ENCODE data around the gene DRD4. TPM values are rescaled to one million over a fixed set of nuclear protein-coding genes. Genes with fewer than 3 reads are reported as not detected.

DRD4 gene
- total RNA-seq = 1 to 10 TPM in 1 of 2 experiments, under 1 TPM in 1; 0.64 to 1.0 TPM
- not detected for polyA plus RNA-seq

GRCh38 chr11:636511-637332 is at the start of gene DRD4:
Gene DRD4 (plus strand): TSS chr11:637269. CDS start chr11:637305, 36 bp downstream.
- no peaks in the 10 kb centered on the region for H3K36me3 Mint-ChIP-seq
- H3K27me3 ChIP-seq (ENCODE audit: insufficient read depth, low read length) = peaks cover 16% of the 10 kb centered on the region
- peak within 1 kb of the TSS in 1 of 7 donors; percentile 61 for H3K27ac Mint-ChIP-seq
- peaks cover 0 to 22% (median 1%) of the 10 kb centered on the region in 4 donors for H3K4me1 Mint-ChIP-seq
- POLR2A ChIA-PET (ENCODE audit: partially characterized antibody) = no interaction called here
- H3K36me3 ChIP-seq (ENCODE audit: insufficient read depth, low read length) = no peaks in the 10 kb centered on the region
- no peaks in the 10 kb centered on the region for H3K9me3 ChIP-seq (ENCODE audit: control insufficient read depth in 1 of 2, low read length in 2 of 2)
- no peak within 1 kb of the TSS for H3K27ac ChIP-seq (ENCODE audit: low read depth, low read length)
- CTCF ChIA-PET (ENCODE audit: partially characterized antibody) = no interaction called here
- H3K9me3 Mint-ChIP-seq = peaks cover 0 to 2% (median 0%) of the 10 kb centered on the region in 8 donors
- no peak for DNase-seq
- peak within 1 kb of the TSS in 5 of 8 donors; percentile 22 to 53 (median 46) for H3K4me3 Mint-ChIP-seq
- no peak within 1 kb of the TSS for H3K4me3 ChIP-seq (ENCODE audit: low read length in 2 of 2)
- intact Hi-C loops (cut with micrococcal nuclease) = no loop called here
- H3K27me3 Mint-ChIP-seq = peaks cover 11 to 14% of the 10 kb centered on the region in 2 donors
- H3K4me1 ChIP-seq (ENCODE audit: insufficient read depth, low read length) = no peaks in the 10 kb centered on the region

GRCh38 chr11:587546-587945 is 49.5 kb upstream of the DRD4 start:
- Mint-ChIP-seq H3K36me3 (peaks cover 24 to 55% of the 10 kb centered on the region in 2 donors), H3K9me3 (peaks cover 0 to 4% (median 0%) of the 10 kb centered on the region in 8 donors), H3K27ac (peak overlapping the region; percentile 91 to 99 (median 98)), H3K4me3 (peak overlapping the region in 4 of 8 donors; percentile 44 to 76 (median 70)), H3K27me3 (no peaks in the 10 kb centered on the region), H3K4me1 (peaks cover 12 to 25% (median 16%) of the 10 kb centered on the region in 4 donors)
- no peaks in the 10 kb centered on the region for H3K9me3 ChIP-seq (ENCODE audit: control insufficient read depth in 1 of 2, low read length in 2 of 2)
- H3K36me3 ChIP-seq (ENCODE audit: insufficient read depth, low read length) = peaks cover 53% of the 10 kb centered on the region
- DNase-seq = no peak
- CTCF ChIA-PET (ENCODE audit: partially characterized antibody) = interaction anchor here (1.6 kb wide), 1 partner anchor 12 kb away, joined by 4 read pairs; the partner anchor contains the start of gene PHRF1
- POLR2A ChIA-PET (ENCODE audit: partially characterized antibody) = interaction anchor here (0.7 to 2.3 kb wide), 8 partner anchors 10 to 108 kb away, joined by 3 to 18 read pairs (median 5); partner anchors contain the start of genes PHRF1 and TMEM80
- intact Hi-C loops (cut with micrococcal nuclease) = no loop called here
- H3K27me3 ChIP-seq (ENCODE audit: insufficient read depth, low read length) = no peaks in the 10 kb centered on the region
- peak overlapping the region; percentile 41 for H3K27ac ChIP-seq (ENCODE audit: low read depth, low read length)
- H3K4me1 ChIP-seq (ENCODE audit: insufficient read depth, low read length) = peaks cover 21% of the 10 kb centered on the region
- H3K4me3 ChIP-seq (ENCODE audit: low read length in 2 of 2) = no peak overlapping the region

GRCh38 chr11:587978-588380 is 49.1 kb upstream of the DRD4 start:
- intact Hi-C loops (cut with micrococcal nuclease) = loop anchor here (1.0 kb wide), 1 partner anchor 12 kb away; the partner anchor contains the start of gene PHRF1
- Histone ChIP-seq H3K36me3 (ENCODE audit: insufficient read depth, low read length) (peaks cover 57% of the 10 kb centered on the region), H3K9me3 (ENCODE audit: control insufficient read depth in 1 of 2, low read length in 2 of 2) (no peaks in the 10 kb centered on the region), H3K4me1 (ENCODE audit: insufficient read depth, low read length) (peaks cover 21% of the 10 kb centered on the region), H3K27ac (ENCODE audit: low read depth, low read length) (peak overlapping the region; percentile 41), H3K4me3 (ENCODE audit: low read length in 2 of 2) (no peak overlapping the region), H3K27me3 (ENCODE audit: insufficient read depth, low read length) (no peaks in the 10 kb centered on the region)
- peaks cover 26 to 59% of the 10 kb centered on the region in 2 donors for H3K36me3 Mint-ChIP-seq
- H3K27ac Mint-ChIP-seq = peak overlapping the region; percentile 91 to 99 (median 98)
- POLR2A ChIA-PET (ENCODE audit: partially characterized antibody) = interaction anchor here (0.7 to 2.3 kb wide), 8 partner anchors 10 to 108 kb away, joined by 3 to 18 read pairs (median 5); partner anchors contain the start of genes PHRF1 and TMEM80
- H3K4me3 Mint-ChIP-seq = peak overlapping the region in 7 of 8 donors; percentile 59 to 77 (median 70)
- peaks cover 12 to 25% (median 16%) of the 10 kb centered on the region in 4 donors for H3K4me1 Mint-ChIP-seq
- H3K27me3 Mint-ChIP-seq = no peaks in the 10 kb centered on the region
- peaks cover 0 to 4% (median 0%) of the 10 kb centered on the region in 8 donors for H3K9me3 Mint-ChIP-seq
- peak; percentile 61 to 94 (median 71) for DNase-seq
- CTCF ChIA-PET (ENCODE audit: partially characterized antibody) = interaction anchor here (1.6 kb wide), 1 partner anchor 12 kb away, joined by 4 read pairs; the partner anchor contains the start of gene PHRF1

GRCh38 chr11:589798-590197 is 47.3 kb upstream of the DRD4 start:
- H3K27ac ChIP-seq (ENCODE audit: low read depth, low read length) = no peak overlapping the region
- H3K9me3 ChIP-seq (ENCODE audit: control insufficient read depth in 1 of 2, low read length in 2 of 2) = no peaks in the 10 kb centered on the region
- Mint-ChIP-seq H3K9me3 (peaks cover 0 to 4% (median 0%) of the 10 kb centered on the region in 8 donors), H3K27me3 (no peaks in the 10 kb centered on the region), H3K36me3 (peaks cover 32 to 69% of the 10 kb centered on the region in 2 donors), H3K4me3 (no peak overlapping the region), H3K27ac (peak overlapping the region in 4 of 7 donors; percentile 10 to 65 (median 34)), H3K4me1 (peaks cover 12 to 25% (median 17%) of the 10 kb centered on the region in 4 donors)
- ChIA-PET POLR2A (ENCODE audit: partially characterized antibody) (interaction anchor here (1.0 to 1.1 kb wide), 2 partner anchors 15 to 21 kb away, joined by 3 read pairs; no protein-coding TSS in a partner anchor), CTCF (ENCODE audit: partially characterized antibody) (interaction anchor here (1.3 kb wide), 1 partner anchor 35 kb away, joined by 4 read pairs; no protein-coding TSS in a partner anchor)
- no peaks in the 10 kb centered on the region for H3K27me3 ChIP-seq (ENCODE audit: insufficient read depth, low read length)
- intact Hi-C loops (cut with micrococcal nuclease) = no loop called here
- no peak overlapping the region for H3K4me3 ChIP-seq (ENCODE audit: low read length in 2 of 2)
- peaks cover 21% of the 10 kb centered on the region for H3K4me1 ChIP-seq (ENCODE audit: insufficient read depth, low read length)
- H3K36me3 ChIP-seq (ENCODE audit: insufficient read depth, low read length) = peaks cover 56% of the 10 kb centered on the region
- peak in 1 of 5 donors; percentile 12 for DNase-seq

GRCh38 chr11:590997-591396 is 46.1 kb upstream of the DRD4 start:
- H3K4me3 ChIP-seq (ENCODE audit: low read length in 2 of 2) = no peak overlapping the region
- H3K27ac ChIP-seq (ENCODE audit: low read depth, low read length) = no peak overlapping the region
- H3K9me3 ChIP-seq (ENCODE audit: control insufficient read depth in 1 of 2, low read length in 2 of 2) = no peaks in the 10 kb centered on the region
- H3K4me1 Mint-ChIP-seq = peaks cover 12 to 31% (median 20%) of the 10 kb centered on the region in 4 donors
- peaks cover 0 to 4% (median 0%) of the 10 kb centered on the region in 8 donors for H3K9me3 Mint-ChIP-seq
- no peak overlapping the region for H3K4me3 Mint-ChIP-seq
- peak overlapping the region in 2 of 7 donors; percentile 24 to 27 for H3K27ac Mint-ChIP-seq
- H3K27me3 ChIP-seq (ENCODE audit: insufficient read depth, low read length) = no peaks in the 10 kb centered on the region
- ChIA-PET POLR2A (ENCODE audit: partially characterized antibody) (interaction anchor here (1.1 kb wide), 1 partner anchor 15 kb away, joined by 3 read pairs; the partner anchor contains the start of gene PHRF1), CTCF (ENCODE audit: partially characterized antibody) (no interaction called here)
- DNase-seq = peak in 1 of 5 donors; percentile 5
- intact Hi-C loops (cut with micrococcal nuclease) = no loop called here
- H3K4me1 ChIP-seq (ENCODE audit: insufficient read depth, low read length) = peaks cover 21% of the 10 kb centered on the region
- peaks cover 63% of the 10 kb centered on the region for H3K36me3 ChIP-seq (ENCODE audit: insufficient read depth, low read length)
- no peaks in the 10 kb centered on the region for H3K27me3 Mint-ChIP-seq
- H3K36me3 Mint-ChIP-seq = peaks cover 32 to 75% of the 10 kb centered on the region in 2 donors

- Mint-ChIP-seq H3K9me3 (peaks cover 0 to 2% (median 0%) of the 10 kb centered on the region in 8 donors), H3K4me3 (no peak overlapping the region), H3K36me3 (peaks cover 33 to 78% of the 10 kb centered on the region in 2 donors), H3K27me3 (no peaks in the 10 kb centered on the region), H3K4me1 (peaks cover 16 to 22% (median 18%) of the 10 kb centered on the region in 4 donors), H3K27ac (peak overlapping the region in 2 of 7 donors; percentile 23 to 52)
- H3K36me3 ChIP-seq (ENCODE audit: insufficient read depth, low read length) = peaks cover 63% of the 10 kb centered on the region
- no peak overlapping the region for H3K4me3 ChIP-seq (ENCODE audit: low read length in 2 of 2)
- H3K9me3 ChIP-seq (ENCODE audit: control insufficient read depth in 1 of 2, low read length in 2 of 2) = no peaks in the 10 kb centered on the region
- ChIA-PET CTCF (ENCODE audit: partially characterized antibody) (no interaction called here), POLR2A (ENCODE audit: partially characterized antibody) (no interaction called here)
- DNase-seq = peak in 1 of 5 donors; percentile 30
- no peak overlapping the region for H3K27ac ChIP-seq (ENCODE audit: low read depth, low read length)
- no peaks in the 10 kb centered on the region for H3K27me3 ChIP-seq (ENCODE audit: insufficient read depth, low read length)
- intact Hi-C loops (cut with micrococcal nuclease) = no loop called here
- peaks cover 13% of the 10 kb centered on the region for H3K4me1 ChIP-seq (ENCODE audit: insufficient read depth, low read length)
Measured at GRCh38 chr11:592501-592900, 44.6 kb upstream of the DRD4 start.

GRCh38 chr11:592918-593317 is 44.2 kb upstream of the DRD4 start:
- peaks cover 13 to 18% (median 15%) of the 10 kb centered on the region in 4 donors for H3K4me1 Mint-ChIP-seq
- no peak overlapping the region for H3K27ac ChIP-seq (ENCODE audit: low read depth, low read length)
- CTCF ChIA-PET (ENCODE audit: partially characterized antibody) = no interaction called here
- peaks cover 0 to 2% (median 0%) of the 10 kb centered on the region in 8 donors for H3K9me3 Mint-ChIP-seq
- POLR2A ChIA-PET (ENCODE audit: partially characterized antibody) = no interaction called here
- H3K4me3 ChIP-seq (ENCODE audit: low read length in 2 of 2) = no peak overlapping the region
- intact Hi-C loops (cut with micrococcal nuclease) = no loop called here
- peaks cover 64% of the 10 kb centered on the region for H3K36me3 ChIP-seq (ENCODE audit: insufficient read depth, low read length)
- no peaks in the 10 kb centered on the region for H3K27me3 Mint-ChIP-seq
- H3K9me3 ChIP-seq (ENCODE audit: control insufficient read depth in 1 of 2, low read length in 2 of 2) = no peaks in the 10 kb centered on the region
- no peaks in the 10 kb centered on the region for H3K27me3 ChIP-seq (ENCODE audit: insufficient read depth, low read length)
- H3K36me3 Mint-ChIP-seq = peaks cover 30 to 74% of the 10 kb centered on the region in 2 donors
- peaks cover 9% of the 10 kb centered on the region for H3K4me1 ChIP-seq (ENCODE audit: insufficient read depth, low read length)
- H3K4me3 Mint-ChIP-seq = no peak overlapping the region
- H3K27ac Mint-ChIP-seq = no peak overlapping the region
- peak in 1 of 5 donors; percentile 19 for DNase-seq
